NCI-H446 (cell line): ENCODE data around the gene CRADD.

Experiments
- DNase-seq, 2 experiments: peaks; one replicate each; lab custom pipeline; 2025; lab: John Stamatoyannopoulos, UW

Gene CRADD

GRCh38 chr12:93671044-93671443, 6.1 kb upstream of the CRADD start:
- DNase-seq = no peak

DNA sequence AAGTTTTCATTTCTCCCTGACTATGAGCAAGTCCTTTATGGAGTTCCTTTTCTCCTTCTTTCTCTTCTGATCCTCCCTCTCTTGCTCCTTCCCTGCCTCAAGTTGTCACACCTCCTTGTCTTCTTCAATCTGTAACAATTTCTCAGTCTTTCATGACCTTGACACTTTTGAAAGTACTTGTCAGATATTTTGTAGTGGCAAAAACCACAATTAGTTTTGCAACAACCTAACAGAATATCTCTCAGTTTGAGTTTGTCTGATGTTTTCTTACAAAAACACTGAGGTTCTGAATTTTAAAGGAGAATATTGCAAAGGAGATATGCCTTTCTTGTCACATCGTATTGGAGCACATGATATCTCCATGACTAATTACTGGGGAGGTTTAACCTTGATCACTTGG, 4.1 kb upstream of the CRADD start:
- no peak for DNase-seq

DNA sequence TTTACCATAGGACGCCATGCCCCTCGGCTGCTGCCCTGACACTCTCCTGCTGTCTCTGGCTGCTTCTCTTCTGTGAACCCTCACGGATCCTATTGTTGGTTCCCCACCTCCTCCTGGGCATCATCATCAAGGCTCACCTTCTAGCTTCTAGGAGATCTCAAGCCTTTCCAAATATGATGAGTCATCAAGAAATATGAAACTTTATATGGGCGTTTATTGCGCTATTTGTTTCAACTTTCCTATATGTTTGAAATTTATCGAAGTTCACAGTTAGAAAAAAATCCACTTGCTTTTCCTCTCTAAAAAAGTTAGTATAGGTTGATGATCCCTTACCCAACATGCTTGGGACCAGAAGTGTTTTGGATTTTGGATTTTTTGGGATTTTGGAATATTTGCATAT, 2.8 kb upstream of the CRADD start:
- DNase-seq = no peak

GRCh38 chr12:93676408-93677194, 574 bp upstream of the CRADD start:
- no peak for DNase-seq

GRCh38 chr12:93678779-93679178, 1.6 kb downstream of the CRADD start:
- no peak for DNase-seq

GRCh38 chr12:93679308-93679925, 2.2 kb downstream of the CRADD start:
- DNase-seq = peak; percentile 85 to 93

DNA sequence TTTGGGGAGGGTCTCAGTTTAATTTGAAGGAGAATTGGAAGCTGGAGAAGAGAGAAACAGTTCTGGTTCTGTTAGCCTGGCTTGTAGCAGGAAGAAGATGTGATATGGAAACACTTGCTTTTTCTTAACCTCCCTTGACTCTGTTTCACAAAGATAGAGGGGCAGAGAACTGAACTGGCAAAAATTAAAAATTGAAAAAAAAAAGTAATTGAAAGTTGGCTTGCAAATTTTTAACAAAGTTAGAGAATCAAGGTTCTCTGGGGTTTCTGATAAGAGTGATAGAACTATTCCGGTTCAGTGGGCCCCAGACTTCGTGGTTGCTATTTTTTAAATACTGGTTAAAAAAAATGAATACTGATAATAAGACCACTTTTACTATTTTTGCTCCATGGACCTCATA, 2.8 kb downstream of the CRADD start:
- no peak for DNase-seq

- DNase-seq = peak; percentile 78 to 91
These were observed 5.7 kb downstream of the CRADD start for GRCh38 chr12:93682846-93683261.

- no peak for DNase-seq
These were observed 6.2 kb downstream of the CRADD start for GRCh38 chr12:93683410-93683809.

GRCh38 chr12:93684716-93685115, 7.5 kb downstream of the CRADD start:
- no peak for DNase-seq

DNA sequence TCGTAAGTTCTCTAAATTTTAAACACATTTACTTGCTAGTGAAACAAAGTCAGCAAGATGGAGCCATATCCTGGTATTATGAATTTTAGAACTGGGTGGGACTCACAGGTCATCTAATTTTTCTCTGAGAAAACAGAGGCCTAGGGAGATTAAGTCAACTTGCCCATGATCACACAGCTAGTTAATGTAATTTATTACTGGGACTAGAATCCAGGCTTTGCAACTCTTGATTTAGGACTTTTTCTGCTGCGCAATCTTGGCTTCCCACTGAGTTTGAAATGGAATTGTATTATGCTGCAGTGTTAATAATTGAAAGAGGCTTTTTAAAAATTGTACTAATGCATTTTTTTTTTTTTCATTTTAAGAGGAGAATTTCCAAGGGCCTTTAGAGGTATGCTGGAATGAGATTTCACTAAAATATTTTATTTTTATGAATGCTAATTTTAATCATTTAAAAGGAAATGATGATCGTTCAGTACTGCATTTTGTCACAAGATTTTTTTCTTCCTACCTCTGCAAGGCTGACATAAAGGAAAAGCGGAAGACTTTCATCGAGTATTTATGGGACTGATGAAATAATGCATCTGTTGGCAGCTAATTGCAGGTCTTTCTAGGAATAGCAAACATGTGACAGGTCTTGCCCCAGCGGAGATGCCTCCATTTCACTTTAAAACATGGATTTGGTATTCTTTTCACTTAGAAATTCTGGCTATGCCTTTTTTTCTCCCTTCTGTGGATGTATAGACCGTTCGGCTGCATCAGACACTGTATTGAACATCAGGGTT, 9.6 kb downstream of the CRADD start:
- DNase-seq = no peak

- DNase-seq = no peak
These were observed 12.1 kb downstream of the CRADD start for GRCh38 chr12:93689076-93689834.

- no peak for DNase-seq
These were observed 19.3 kb downstream of the CRADD start for GRCh38 chr12:93696462-93696861.

GRCh38 chr12:93698307-93699092, 21.3 kb downstream of the CRADD start:
- DNase-seq = peak in 1 of 2 experiments; percentile 23

- DNase-seq = no peak
These were observed 22.3 kb downstream of the CRADD start for GRCh38 chr12:93699271-93700145.

DNA sequence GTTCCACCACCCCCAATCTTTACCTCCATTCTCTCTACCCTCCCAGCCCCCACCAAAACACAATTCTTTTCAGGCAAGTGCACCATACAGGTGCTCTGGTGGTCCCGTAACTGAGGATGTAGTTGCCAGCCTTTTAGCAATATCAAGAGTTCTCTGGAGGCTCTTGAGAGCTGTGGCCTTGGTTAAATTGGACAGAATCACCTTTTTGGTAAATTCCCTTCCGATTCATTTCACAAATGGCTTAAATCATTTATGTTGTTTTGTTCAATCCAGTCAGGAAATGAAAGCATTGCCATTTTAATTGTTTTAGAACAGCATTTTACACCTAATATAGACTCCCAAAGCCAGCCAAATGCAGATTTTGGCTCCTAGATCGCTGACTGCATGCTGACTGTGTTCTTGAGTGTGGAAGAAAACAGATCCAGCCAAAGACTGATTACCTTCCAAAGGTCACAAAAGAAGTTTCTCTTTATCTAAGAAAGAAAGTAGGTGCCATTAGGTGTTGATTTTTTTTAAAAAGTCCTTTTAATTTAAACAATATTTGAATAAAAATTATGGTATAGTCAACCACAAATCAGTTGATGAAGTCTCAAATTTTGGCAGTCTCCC, 25.6 kb downstream of the CRADD start:
- peak; percentile 24 to 55 for DNase-seq

DNA sequence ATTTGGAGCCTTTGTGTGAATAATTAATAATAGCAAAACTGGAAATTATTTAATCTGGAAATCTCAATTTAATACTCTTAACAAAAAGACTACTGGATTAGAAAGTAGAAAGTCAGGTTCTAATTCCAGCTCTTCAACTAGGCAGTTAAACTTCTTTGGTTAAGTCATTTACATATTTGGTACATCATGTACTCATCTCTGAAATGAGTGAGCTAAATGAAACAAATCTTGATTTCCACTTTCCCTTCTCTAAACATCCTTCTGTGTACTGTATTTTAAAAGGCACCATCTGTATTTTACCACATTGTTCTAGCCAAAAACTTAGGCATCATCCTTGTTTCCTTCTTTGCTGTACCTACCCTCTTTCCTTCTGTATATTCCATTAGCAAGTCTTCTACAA, 26.9 kb downstream of the CRADD start:
- DNase-seq = no peak

GRCh38 chr12:93704625-93705024, 27.4 kb downstream of the CRADD start:
- no peak for DNase-seq

- no peak for DNase-seq
These were observed 28.1 kb downstream of the CRADD start for GRCh38 chr12:93705237-93705636.

- DNase-seq = no peak
These were observed 29.2 kb downstream of the CRADD start for GRCh38 chr12:93706387-93706786.
